Smooth muscle cell (in vitro differentiated cells): Measurements from ENCODE around the gene RMND5A. TPM values are rescaled to one million over a fixed set of nuclear protein-coding genes. Genes with fewer than 3 reads are reported as not detected.
"Not testable (repeated sequence)": the region's sequence is repeated elsewhere in the genome, so short reads cannot be mapped to it uniquely, and the experiment has no call there.

Experiments used
- DNase-seq: peaks from one replicate; lab custom pipeline; 2025; ENCODE audit not compliant: unreplicated experiment; lab: John Stamatoyannopoulos, UW
- H2AFZ ChIP-seq: fragments of 200-600 bp; sonication (generic); 2 replicates; pipeline ENCODE4 v1.6.0; 2016; ENCODE audit warnings: antibody characterized with exemption, low read depth, mild to moderate bottlenecking
- H3F3A ChIP-seq: fragments of 200-600 bp; sonication (generic); 2 replicates; pipeline ENCODE4 v1.6.0; 2017; ENCODE audit warnings: antibody characterized with exemption, low read depth
- H3K27ac ChIP-seq: fragments of 200-600 bp; sonication (generic); 2 replicates; pipeline ENCODE4 v1.5.1; 2016; ENCODE audit warnings: low read depth, mild to moderate bottlenecking
- H3K27me3 ChIP-seq: fragments of 200-600 bp; sonication (generic); 2 replicates; pipeline ENCODE4 v1.6.1; 2016; ENCODE audit warnings: low read depth, mild to moderate bottlenecking
- H3K36me3 ChIP-seq: fragments of 200-600 bp; sonication (generic); 2 replicates; pipeline ENCODE4 v1.5.1; 2016; ENCODE audit warnings: low read depth
- H3K4me1 ChIP-seq: fragments of 200-600 bp; sonication (generic); 2 replicates; pipeline ENCODE4 v1.5.1; 2016; ENCODE audit warnings: low read depth
- H3K4me2 ChIP-seq: fragments of 200-600 bp; sonication (generic); 2 replicates; pipeline ENCODE4 v1.6.0; 2016; ENCODE audit warnings: mild to moderate bottlenecking
- H3K4me3 ChIP-seq: fragments of 200-600 bp; sonication (generic); 2 replicates; pipeline ENCODE4 v1.5.1; 2016; ENCODE audit warnings: mild to moderate bottlenecking
- H3K79me2 ChIP-seq: fragments of 200-600 bp; sonication (generic); 2 replicates; pipeline ENCODE4 v1.6.0; 2016; ENCODE audit warnings: low read depth, mild to moderate bottlenecking
- H3K9ac ChIP-seq: fragments of 200-600 bp; sonication (generic); 2 replicates; pipeline ENCODE4 v1.6.0; 2016; ENCODE audit warnings: low read depth
- H3K9me3 ChIP-seq: fragments of 200-600 bp; sonication (generic); replicated peaks from 2 replicates; pipeline ENCODE4 v1.5.1; 2016; ENCODE audit warnings: low read depth
- H4K20me1 ChIP-seq: fragments of 200-600 bp; sonication (generic); 2 replicates; pipeline ENCODE4 v1.6.0; 2016; ENCODE audit warnings: low read depth
- CTCF ChIP-seq: fragments of 200-600 bp; sonication (generic); IDR thresholded peaks from 2 replicates; pipeline ENCODE4 v1.5.1; 2017; ENCODE audit warnings: borderline replicate concordance, mild to moderate bottlenecking, antibody characterized with exemption; ENCODE audit not compliant: insufficient read depth, poor library complexity, severe bottlenecking
- WGBS: methylation state at CpG from one replicate; pipeline ENCODE4 v1.1.7; 2016; ENCODE audit warnings: low lambda C conversion rate; 5-methylcytosine and 5-hydroxymethylcytosine counted together
- polyA plus RNA-seq: library from polyadenylated mRNA; unstranded; fragments of >200 nt; fragmentation: Nextera tagmentation; extraction: Ambion mirVana; gene quantifications from 2 replicates; pipeline ENCODE4 v1.2.1, GENCODE V29; 2016
- total RNA-seq: library from RNA; depleted of rRNA; stranded (reverse); fragments of >200 nt; gene quantifications from 2 replicates; pipeline ENCODE4 v1.2.3, GENCODE V29; 2014

The RMND5A gene
- total RNA-seq (21.8 and 26.8 TPM in 2 replicates), polyA plus RNA-seq (6.0 and 6.9 TPM in 2 replicates)

GRCh38 chr2:86719637-86720539 lies at the start of gene RMND5A:
RMND5A (plus strand) TSS chr2:86720291; CDS start chr2:86720668, 377 bp downstream.
- peak; percentile 75 for DNase-seq
- not testable (repeated sequence) for H3K36me3 ChIP-seq, H3F3A ChIP-seq, H3K79me2 ChIP-seq, H4K20me1 ChIP-seq, H3K27me3 ChIP-seq, H3K9me3 ChIP-seq, H3K4me1 ChIP-seq
- Histone ChIP-seq H3K9ac (peak within 1 kb of the TSS; percentile 73), H3K4me2 (peak within 1 kb of the TSS; percentile 89), H3K27ac (peak within 1 kb of the TSS; percentile 92), H2AFZ (peak within 1 kb of the TSS; percentile 66), H3K4me3 (peak within 1 kb of the TSS; percentile 78)
- 1% methylated on average over 44 of the region's 95 CpGs for WGBS

- no peak overlapping the region for H3K4me2 ChIP-seq
- no peak overlapping the region for H3K9ac ChIP-seq
- H4K20me1 ChIP-seq: no peaks in the 10 kb centered on the region
- H2AFZ ChIP-seq: no peak overlapping the region
- DNase-seq: no peak
- no peaks in the 10 kb centered on the region for H3K79me2 ChIP-seq
- H3F3A ChIP-seq: no peaks in the 10 kb centered on the region
- no peaks in the 10 kb centered on the region for H3K4me1 ChIP-seq
- 68% methylated on average over 5 of the region's 5 CpGs for WGBS
- H3K36me3 ChIP-seq: no peaks in the 10 kb centered on the region
- H3K27ac ChIP-seq: no peak overlapping the region
- H3K4me3 ChIP-seq: no peak overlapping the region
- no peaks in the 10 kb centered on the region for H3K9me3 ChIP-seq
- TF ChIP-seq CTCF: no peak
- no peaks in the 10 kb centered on the region for H3K27me3 ChIP-seq
Observed at GRCh38 chr2:86671337-86671981, 48.6 kb upstream of the RMND5A start.

- H4K20me1 ChIP-seq: no peaks in the 10 kb centered on the region
- TF ChIP-seq CTCF: no peak
- H3K36me3 ChIP-seq: no peaks in the 10 kb centered on the region
- no peak overlapping the region for H3K27ac ChIP-seq
- no peaks in the 10 kb centered on the region for H3K27me3 ChIP-seq
- no peak overlapping the region for H3K4me2 ChIP-seq
- no peaks in the 10 kb centered on the region for H3F3A ChIP-seq
- H2AFZ ChIP-seq: no peak overlapping the region
- H3K9ac ChIP-seq: no peak overlapping the region
- no peak overlapping the region for H3K4me3 ChIP-seq
- no peaks in the 10 kb centered on the region for H3K79me2 ChIP-seq
- H3K4me1 ChIP-seq: no peaks in the 10 kb centered on the region
- WGBS: 88% methylated on average over 3 of the region's 3 CpGs
- no peak for DNase-seq
- no peaks in the 10 kb centered on the region for H3K9me3 ChIP-seq
Observed at GRCh38 chr2:86672027-86672545, 48.0 kb upstream of the RMND5A start.

GRCh38 chr2:86673011-86673410 lies 47.1 kb upstream of the RMND5A start:
- no peak overlapping the region for H3K4me2 ChIP-seq
- DNase-seq: no peak
- no peaks in the 10 kb centered on the region for H3K79me2 ChIP-seq
- H3K9me3 ChIP-seq: no peaks in the 10 kb centered on the region
- H3K36me3 ChIP-seq: no peaks in the 10 kb centered on the region
- H3K4me1 ChIP-seq: no peaks in the 10 kb centered on the region
- no peak overlapping the region for H2AFZ ChIP-seq
- no peak overlapping the region for H3K9ac ChIP-seq
- H3K4me3 ChIP-seq: no peak overlapping the region
- TF ChIP-seq CTCF: no peak
- no peaks in the 10 kb centered on the region for H4K20me1 ChIP-seq
- no peaks in the 10 kb centered on the region for H3K27me3 ChIP-seq
- 100% methylated on average over 1 of the region's 1 CpG for WGBS
- H3K27ac ChIP-seq: no peak overlapping the region
- no peaks in the 10 kb centered on the region for H3F3A ChIP-seq
